ENCODE data around the gene LCOR. TPM values are rescaled to one million over a fixed set of nuclear protein-coding genes. Genes with fewer than 3 reads are reported as not detected.

LCOR gene
- total and polyA plus RNA-seq, 9 of the 15 experiments (the other 6 are each of a cell fraction or from before 2014, with no cell fraction given): 3.6 to 25.2 (median 14.4) TPM

DNA sequence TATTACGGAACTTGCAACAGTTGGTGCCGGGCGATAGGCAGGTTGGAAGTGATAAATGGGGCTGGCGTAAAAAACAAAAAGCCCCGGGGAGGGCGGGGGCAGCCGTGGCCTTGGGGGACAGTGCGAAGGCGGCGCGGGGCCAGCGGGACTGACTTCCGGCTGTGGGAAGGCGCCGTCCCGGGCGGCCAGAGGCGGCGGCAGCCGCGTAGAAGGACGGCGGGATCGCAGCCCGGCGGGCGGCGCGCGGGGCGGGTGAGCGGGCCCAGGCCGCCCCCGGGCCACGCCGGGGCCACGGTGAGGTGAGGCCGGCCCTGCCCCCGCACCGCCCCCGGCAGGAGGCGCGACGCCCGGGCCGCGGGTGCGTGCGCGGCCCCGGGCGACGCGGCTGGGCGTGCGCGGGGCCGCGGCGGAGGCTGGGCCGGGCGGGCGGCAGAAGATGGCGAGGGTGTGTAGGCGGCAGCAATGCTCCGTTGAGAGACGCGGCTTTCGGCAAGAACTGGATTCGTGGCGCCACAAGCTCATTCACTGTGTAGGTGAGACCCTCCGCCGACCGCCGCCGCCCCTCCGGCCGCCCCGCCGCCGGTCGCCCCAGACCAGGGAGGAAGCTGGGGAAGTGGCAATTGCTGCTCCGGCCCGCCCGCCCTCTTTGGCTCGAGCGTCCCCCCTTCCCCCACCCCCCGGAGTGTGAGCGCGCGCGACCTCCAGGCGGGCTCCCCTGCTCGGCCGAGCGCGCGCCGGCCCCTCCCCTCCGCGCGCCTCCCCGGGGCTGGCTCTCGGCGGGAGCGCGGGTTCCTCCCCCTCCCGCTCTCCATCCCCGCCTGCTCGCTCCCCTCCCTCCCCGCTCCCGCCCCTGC, at the start of gene LCOR (continued):
- TF ChIP-seq, protein P1, sequence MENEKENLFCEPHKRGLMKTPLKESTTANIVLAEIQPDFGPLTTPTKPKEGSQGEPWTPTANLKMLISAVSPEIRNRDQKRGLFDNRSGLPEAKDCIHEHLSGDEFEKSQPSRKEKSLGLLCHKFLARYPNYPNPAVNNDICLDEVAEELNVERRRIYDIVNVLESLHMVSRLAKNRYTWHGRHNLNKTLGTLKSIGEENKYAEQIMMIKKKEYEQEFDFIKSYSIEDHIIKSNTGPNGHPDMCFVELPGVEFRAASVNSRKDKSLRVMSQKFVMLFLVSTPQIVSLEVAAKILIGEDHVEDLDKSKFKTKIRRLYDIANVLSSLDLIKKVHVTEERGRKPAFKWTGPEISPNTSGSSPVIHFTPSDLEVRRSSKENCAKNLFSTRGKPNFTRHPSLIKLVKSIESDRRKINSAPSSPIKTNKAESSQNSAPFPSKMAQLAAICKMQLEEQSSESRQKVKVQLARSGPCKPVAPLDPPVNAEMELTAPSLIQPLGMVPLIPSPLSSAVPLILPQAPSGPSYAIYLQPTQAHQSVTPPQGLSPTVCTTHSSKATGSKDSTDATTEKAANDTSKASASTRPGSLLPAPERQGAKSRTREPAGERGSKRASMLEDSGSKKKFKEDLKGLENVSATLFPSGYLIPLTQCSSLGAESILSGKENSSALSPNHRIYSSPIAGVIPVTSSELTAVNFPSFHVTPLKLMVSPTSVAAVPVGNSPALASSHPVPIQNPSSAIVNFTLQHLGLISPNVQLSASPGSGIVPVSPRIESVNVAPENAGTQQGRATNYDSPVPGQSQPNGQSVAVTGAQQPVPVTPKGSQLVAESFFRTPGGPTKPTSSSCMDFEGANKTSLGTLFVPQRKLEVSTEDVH (IDR thresholded peaks at IDR 0.05; ENCODE audit: low read depth, partially characterized antibody): no peak
- TF ChIP-seq, protein P2, sequence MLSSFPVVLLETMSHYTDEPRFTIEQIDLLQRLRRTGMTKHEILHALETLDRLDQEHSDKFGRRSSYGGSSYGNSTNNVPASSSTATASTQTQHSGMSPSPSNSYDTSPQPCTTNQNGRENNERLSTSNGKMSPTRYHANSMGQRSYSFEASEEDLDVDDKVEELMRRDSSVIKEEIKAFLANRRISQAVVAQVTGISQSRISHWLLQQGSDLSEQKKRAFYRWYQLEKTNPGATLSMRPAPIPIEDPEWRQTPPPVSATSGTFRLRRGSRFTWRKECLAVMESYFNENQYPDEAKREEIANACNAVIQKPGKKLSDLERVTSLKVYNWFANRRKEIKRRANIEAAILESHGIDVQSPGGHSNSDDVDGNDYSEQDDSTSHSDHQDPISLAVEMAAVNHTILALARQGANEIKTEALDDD (IDR thresholded peaks at IDR 0.05): no peak
- TF ChIP-seq, protein P3, sequence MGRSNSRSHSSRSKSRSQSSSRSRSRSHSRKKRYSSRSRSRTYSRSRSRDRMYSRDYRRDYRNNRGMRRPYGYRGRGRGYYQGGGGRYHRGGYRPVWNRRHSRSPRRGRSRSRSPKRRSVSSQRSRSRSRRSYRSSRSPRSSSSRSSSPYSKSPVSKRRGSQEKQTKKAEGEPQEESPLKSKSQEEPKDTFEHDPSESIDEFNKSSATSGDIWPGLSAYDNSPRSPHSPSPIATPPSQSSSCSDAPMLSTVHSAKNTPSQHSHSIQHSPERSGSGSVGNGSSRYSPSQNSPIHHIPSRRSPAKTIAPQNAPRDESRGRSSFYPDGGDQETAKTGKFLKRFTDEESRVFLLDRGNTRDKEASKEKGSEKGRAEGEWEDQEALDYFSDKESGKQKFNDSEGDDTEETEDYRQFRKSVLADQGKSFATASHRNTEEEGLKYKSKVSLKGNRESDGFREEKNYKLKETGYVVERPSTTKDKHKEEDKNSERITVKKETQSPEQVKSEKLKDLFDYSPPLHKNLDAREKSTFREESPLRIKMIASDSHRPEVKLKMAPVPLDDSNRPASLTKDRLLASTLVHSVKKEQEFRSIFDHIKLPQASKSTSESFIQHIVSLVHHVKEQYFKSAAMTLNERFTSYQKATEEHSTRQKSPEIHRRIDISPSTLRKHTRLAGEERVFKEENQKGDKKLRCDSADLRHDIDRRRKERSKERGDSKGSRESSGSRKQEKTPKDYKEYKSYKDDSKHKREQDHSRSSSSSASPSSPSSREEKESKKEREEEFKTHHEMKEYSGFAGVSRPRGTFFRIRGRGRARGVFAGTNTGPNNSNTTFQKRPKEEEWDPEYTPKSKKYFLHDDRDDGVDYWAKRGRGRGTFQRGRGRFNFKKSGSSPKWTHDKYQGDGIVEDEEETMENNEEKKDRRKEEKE (IDR thresholded peaks at IDR 0.05; ENCODE audit: borderline replicate concordance in 1 of 2, control insufficient read depth in 1 of 2, low read depth in 2 of 2, low read length in 1 of 2): no peak
- TF ChIP-seq TAL1 (IDR thresholded peaks at IDR 0.05) (peak; percentile 66; the same call in 1 of the 2 replicates), ZNF146 (CRISPR knock-in tag; IDR thresholded peaks at IDR 0.05; ENCODE audit: unreplicated experiment) (no peak), PYGO2 (tag; IDR thresholded peaks at IDR 0.05) (no peak), ZC3H8 (IDR thresholded peaks at IDR 0.05) (no peak), SMAD1 (IDR thresholded peaks at IDR 0.05; ENCODE audit: low read depth, low read length, partially characterized antibody) (no peak), HMG20A (CRISPR knock-in tag; conservative IDR thresholded peaks at IDR 0.05) (no peak), ZNF644 (tag; IDR thresholded peaks at IDR 0.05; ENCODE audit: low read depth) (peak; percentile 94), BRD9 (IDR thresholded peaks at IDR 0.05; ENCODE audit: low read depth, partially characterized antibody) (no peak), TCF3 (CRISPR knock-in tag; IDR thresholded peaks at IDR 0.05) (peak; percentile 80)
- TF ChIP-seq, protein P4, sequence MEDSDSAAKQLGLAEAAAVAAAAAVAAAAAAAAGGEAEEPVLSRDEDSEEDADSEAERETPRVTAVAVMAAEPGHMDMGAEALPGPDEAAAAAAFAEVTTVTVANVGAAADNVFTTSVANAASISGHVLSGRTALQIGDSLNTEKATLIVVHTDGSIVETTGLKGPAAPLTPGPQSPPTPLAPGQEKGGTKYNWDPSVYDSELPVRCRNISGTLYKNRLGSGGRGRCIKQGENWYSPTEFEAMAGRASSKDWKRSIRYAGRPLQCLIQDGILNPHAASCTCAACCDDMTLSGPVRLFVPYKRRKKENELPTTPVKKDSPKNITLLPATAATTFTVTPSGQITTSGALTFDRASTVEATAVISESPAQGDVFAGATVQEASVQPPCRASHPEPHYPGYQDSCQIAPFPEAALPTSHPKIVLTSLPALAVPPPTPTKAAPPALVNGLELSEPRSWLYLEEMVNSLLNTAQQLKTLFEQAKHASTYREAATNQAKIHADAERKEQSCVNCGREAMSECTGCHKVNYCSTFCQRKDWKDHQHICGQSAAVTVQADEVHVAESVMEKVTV (CRISPR knock-in tag; IDR thresholded peaks at IDR 0.05): no peak
- TF ChIP-seq, protein P5, sequence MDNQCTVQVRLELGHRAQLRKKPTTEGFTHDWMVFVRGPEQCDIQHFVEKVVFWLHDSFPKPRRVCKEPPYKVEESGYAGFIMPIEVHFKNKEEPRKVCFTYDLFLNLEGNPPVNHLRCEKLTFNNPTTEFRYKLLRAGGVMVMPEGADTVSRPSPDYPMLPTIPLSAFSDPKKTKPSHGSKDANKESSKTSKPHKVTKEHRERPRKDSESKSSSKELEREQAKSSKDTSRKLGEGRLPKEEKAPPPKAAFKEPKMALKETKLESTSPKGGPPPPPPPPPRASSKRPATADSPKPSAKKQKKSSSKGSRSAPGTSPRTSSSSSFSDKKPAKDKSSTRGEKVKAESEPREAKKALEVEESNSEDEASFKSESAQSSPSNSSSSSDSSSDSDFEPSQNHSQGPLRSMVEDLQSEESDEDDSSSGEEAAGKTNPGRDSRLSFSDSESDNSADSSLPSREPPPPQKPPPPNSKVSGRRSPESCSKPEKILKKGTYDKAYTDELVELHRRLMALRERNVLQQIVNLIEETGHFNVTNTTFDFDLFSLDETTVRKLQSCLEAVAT (IDR thresholded peaks at IDR 0.05): no peak
- TF ChIP-seq, protein P6, sequence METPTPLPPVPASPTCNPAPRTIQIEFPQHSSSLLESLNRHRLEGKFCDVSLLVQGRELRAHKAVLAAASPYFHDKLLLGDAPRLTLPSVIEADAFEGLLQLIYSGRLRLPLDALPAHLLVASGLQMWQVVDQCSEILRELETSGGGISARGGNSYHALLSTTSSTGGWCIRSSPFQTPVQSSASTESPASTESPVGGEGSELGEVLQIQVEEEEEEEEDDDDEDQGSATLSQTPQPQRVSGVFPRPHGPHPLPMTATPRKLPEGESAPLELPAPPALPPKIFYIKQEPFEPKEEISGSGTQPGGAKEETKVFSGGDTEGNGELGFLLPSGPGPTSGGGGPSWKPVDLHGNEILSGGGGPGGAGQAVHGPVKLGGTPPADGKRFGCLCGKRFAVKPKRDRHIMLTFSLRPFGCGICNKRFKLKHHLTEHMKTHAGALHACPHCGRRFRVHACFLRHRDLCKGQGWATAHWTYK (CRISPR knock-in tag; IDR thresholded peaks at IDR 0.05): no peak
